ENCODE data around the gene RRAD. TPM values are rescaled to one million over a fixed set of nuclear protein-coding genes. Genes with fewer than 3 reads are reported as not detected.

Gene RRAD
- total and polyA plus RNA-seq, 2 of the 4 experiments (the other 2 are of a cell fraction): 1.3 to 2.1 TPM

GRCh38 chr16:66935314-66936011, 10.1 kb upstream of the RRAD start, which contains the start of gene CES2:
CES2 (plus strand) TSS chr16:66935516; CDS start chr16:66935636, 120 bp downstream.
- H3K36me3 ChIP-seq (ENCODE audit: control insufficient read depth, insufficient read depth, low read length): peaks cover 37% of the 10 kb centered on the region
- DNase-seq (peak; percentile 29), ATAC-seq (ENCODE audit: low read depth) (peak; percentile 67)
- peak within 1 kb of the TSS; percentile 15; the same call in 1 of the 3 replicates for H2BK15ac ChIP-seq (ENCODE audit: low read depth, low read length)
- dilution Hi-C loops (cut with HindIII; ENCODE audit: low sequenced_read_pairs, unreplicated experiment): no loop called here
- TF ChIP-seq POLR2A (IDR thresholded peaks at IDR 0.05; ENCODE audit: low read depth, low read length) (peak; percentile 63), MXI1 (IDR thresholded peaks at IDR 0.05; ENCODE audit: borderline replicate concordance, low read depth, low read length) (0 out of 2 replicates have a peak, but pooled peaks have one; percentile 75), BHLHE40 (IDR thresholded peaks at IDR 0.05; ENCODE audit: low read depth, low read length) (no peak)
- peak within 1 kb of the TSS; percentile 89 for H3K4me2 ChIP-seq (ENCODE audit: low read depth, low read length)
- H2BK5ac ChIP-seq (ENCODE audit: low read depth, low read length, poor library complexity, severe bottlenecking): peak within 1 kb of the TSS; percentile 98
- peak within 1 kb of the TSS; percentile 90 for H3K18ac ChIP-seq (ENCODE audit: low read depth, low read length)
- peak within 1 kb of the TSS; percentile 98 for H3K23ac ChIP-seq (ENCODE audit: low read depth, low read length)
- 16% methylated on average over 21 of the region's 44 CpGs; no CpG with 5 or more reads in 1 of the 2 experiments for WGBS, 2 experiments (ENCODE audit: extremely low coverage in 2 of 2, insufficient read length in 1 of 2)
- peaks cover 26% of the 10 kb centered on the region for H3K9me1 ChIP-seq (ENCODE audit: insufficient read depth, low read length)
- H3K9ac ChIP-seq (ENCODE audit: low read depth, low read length): peak within 1 kb of the TSS; percentile 99
- H4K91ac ChIP-seq (ENCODE audit: insufficient read depth, low read depth, low read length): peak within 1 kb of the TSS; percentile 81
- peak within 1 kb of the TSS; percentile 93 for H3K56ac ChIP-seq (ENCODE audit: extremely low read depth, insufficient read depth, low read length)
- peak within 1 kb of the TSS; percentile 99 for H2AFZ ChIP-seq (replicated peaks; ENCODE audit: low read length, poor library complexity)
- peak within 1 kb of the TSS; percentile 100 for H3K14ac ChIP-seq (replicated peaks; ENCODE audit: low read depth, low read length)
- peak within 1 kb of the TSS; percentile 98 for H3K27ac ChIP-seq (ENCODE audit: insufficient read depth, low read length)
- peak within 1 kb of the TSS; percentile 99 for H3K4ac ChIP-seq (ENCODE audit: low read depth, low read length)
- peak within 1 kb of the TSS; percentile 98 for H3K4me3 ChIP-seq (ENCODE audit: insufficient read depth, low read depth, low read length)
- H3K27me3 ChIP-seq (ENCODE audit: control insufficient read depth, insufficient read depth, low read length): no peaks in the 10 kb centered on the region
- H2BK120ac ChIP-seq (ENCODE audit: low read depth, low read length): peak within 1 kb of the TSS; percentile 85
- BruUV-seq (replicated peaks): no TSS peak
- H2AK9ac ChIP-seq (replicated peaks; ENCODE audit: low read depth, low read length, poor library complexity): peak within 1 kb of the TSS; percentile 96
- H4K8ac ChIP-seq (ENCODE audit: low read depth in 2 of 2, low read length in 2 of 2): peak within 1 kb of the TSS; percentile 91 to 97
- H3K79me1 ChIP-seq (ENCODE audit: low read depth in 1 of 2, low read length in 2 of 2): peaks cover 25 to 86% of the 10 kb centered on the region in 2 experiments
- in situ Hi-C loops (cut with MboI; ENCODE audit: low sequenced_read_pairs): no loop called here
- ChIA-PET POLR2A (ENCODE audit: unreplicated experiment) (no interaction called here), CTCF (no interaction called here)
- H3K4me1 ChIP-seq (ENCODE audit: control insufficient read depth, insufficient read depth, low read length): peaks cover 9% of the 10 kb centered on the region
- H3K9me3 ChIP-seq (ENCODE audit: control insufficient read depth, insufficient read depth, low read length): no peaks in the 10 kb centered on the region
- peak within 1 kb of the TSS; percentile 97 for H4K5ac ChIP-seq (ENCODE audit: low read depth, low read length)
- peaks cover 45% of the 10 kb centered on the region for H4K20me1 ChIP-seq (ENCODE audit: insufficient read depth, low read length)
- peak within 1 kb of the TSS; percentile 98 for H2AK5ac ChIP-seq (ENCODE audit: low read depth, low read length)
- H2BK20ac ChIP-seq (ENCODE audit: low read depth, low read length): peak within 1 kb of the TSS; percentile 49; the same call in 1 of the 2 replicates
- intact Hi-C loops (cut with micrococcal nuclease): loop anchor here (2.0 kb wide), 1 partner anchor 41 kb away; no protein-coding TSS in a partner anchor

Data from IMR-90 (cell line).